ENCODE measurements around the gene CACNA1I.
"Not testable (repeated sequence)": the region's sequence is repeated elsewhere in the genome, so short reads cannot be mapped to it uniquely, and the experiment has no call there.

CACNA1I gene

GRCh38 chr22:39733191-39733590, 162.6 kb downstream of the CACNA1I start:
- Mint-ChIP-seq H3K27ac (no peak overlapping the region), H3K9me3 (no peaks in the 10 kb centered on the region), H3K4me3 (no peak overlapping the region), H3K36me3 (no peaks in the 10 kb centered on the region), H3K27me3 (peaks cover 33% of the 10 kb centered on the region), H3K4me1 (no peaks in the 10 kb centered on the region)
- CTCF ChIA-PET, result interaction anchor here (0.9 kb wide), 1 partner anchor 125 kb away, joined by 3 read pairs; no protein-coding TSS in a partner anchor
- DNase-seq, result no peak

DNA sequence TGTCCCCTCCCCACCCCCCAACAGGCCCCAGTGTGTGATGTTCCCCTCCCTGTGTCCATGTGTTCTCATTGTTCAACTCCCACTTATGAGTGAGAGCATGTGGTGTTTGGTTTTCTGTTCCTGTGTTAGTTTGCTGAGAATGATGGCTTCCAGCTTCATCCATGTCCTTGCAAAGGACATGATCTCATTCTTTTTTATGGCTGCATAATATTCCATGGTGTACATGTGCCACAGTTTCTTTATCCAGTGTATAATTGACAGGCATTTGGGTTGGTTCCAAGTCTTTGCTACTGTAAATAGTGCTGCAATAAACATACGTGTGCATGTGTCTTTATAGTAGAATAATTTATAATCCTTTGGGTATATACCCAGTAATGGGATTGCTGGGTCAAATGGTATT, 163.5 kb downstream of the CACNA1I start:
- H3K9me3 Mint-ChIP-seq, DNase-seq, CTCF ChIA-PET, H3K36me3 Mint-ChIP-seq, H3K4me1 Mint-ChIP-seq, H3K27ac Mint-ChIP-seq, H3K4me3 Mint-ChIP-seq: not testable (repeated sequence)
- H3K27me3 Mint-ChIP-seq, result peaks cover 28% of the 10 kb centered on the region

- Mint-ChIP-seq H3K4me1 (no peaks in the 10 kb centered on the region), H3K27ac (no peak overlapping the region), H3K36me3 (no peaks in the 10 kb centered on the region), H3K4me3 (no peak overlapping the region), H3K27me3 (peaks cover 24% of the 10 kb centered on the region), H3K9me3 (peaks cover 7% of the 10 kb centered on the region)
- DNase-seq, result no peak
- CTCF ChIA-PET, result no interaction called here
Observed at GRCh38 chr22:39734866-39735265, 164.3 kb downstream of the CACNA1I start.

DNA sequence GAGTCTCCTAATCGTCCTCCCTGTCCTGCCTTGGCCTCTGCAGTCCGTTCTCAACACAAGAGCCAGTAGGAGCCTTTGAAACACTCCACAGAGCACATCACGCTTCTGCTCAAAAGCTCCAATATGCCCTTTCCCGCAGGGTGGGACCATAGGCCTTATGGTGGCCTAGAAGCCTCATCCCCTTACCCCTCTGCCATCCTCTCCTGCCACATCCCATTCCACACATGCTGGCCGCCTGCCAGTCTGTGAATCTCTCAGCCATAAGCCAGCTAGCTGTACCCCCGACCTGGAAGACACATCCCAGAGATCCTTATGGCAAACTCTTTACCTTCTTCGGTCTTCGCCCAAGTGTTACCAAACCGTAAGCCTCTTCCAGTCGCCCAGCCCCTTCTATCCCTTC, 165.2 kb downstream of the CACNA1I start:
- Mint-ChIP-seq H3K4me1 (no peaks in the 10 kb centered on the region), H3K36me3 (no peaks in the 10 kb centered on the region), H3K4me3 (no peak overlapping the region), H3K27ac (no peak overlapping the region), H3K27me3 (peaks cover 24% of the 10 kb centered on the region), H3K9me3 (peaks cover 9% of the 10 kb centered on the region)
- no peak for DNase-seq
- CTCF ChIA-PET, result no interaction called here

DNA sequence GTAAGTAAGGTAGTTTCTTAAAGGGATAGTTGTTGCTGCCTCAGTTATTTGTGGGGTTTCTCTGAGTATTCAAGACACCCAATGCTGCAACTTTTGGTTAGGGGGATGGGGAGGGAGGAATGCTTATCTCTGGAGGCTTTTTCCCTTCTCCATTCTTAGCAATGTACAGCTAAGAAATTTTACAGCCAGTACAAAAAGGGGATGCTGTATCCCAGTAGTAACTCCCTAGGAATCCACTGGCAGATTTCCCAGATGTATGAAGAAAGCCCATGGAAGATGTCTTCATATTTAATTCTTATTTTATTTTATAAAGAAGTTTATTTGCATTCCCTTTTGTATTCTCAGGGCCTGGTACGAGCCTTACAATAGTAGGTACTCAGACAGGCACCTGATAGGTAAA, 168.2 kb downstream of the CACNA1I start:
- Mint-ChIP-seq H3K4me3 (no peak overlapping the region), H3K4me1 (no peaks in the 10 kb centered on the region), H3K36me3 (no peaks in the 10 kb centered on the region), H3K27me3 (peaks cover 13% of the 10 kb centered on the region), H3K9me3 (peaks cover 11% of the 10 kb centered on the region), H3K27ac (no peak overlapping the region)
- CTCF ChIA-PET, result no interaction called here
- DNase-seq, result no peak

Data from activated naive CD4-positive, alpha-beta T cell treated with anti-CD3 and anti-CD28 coated beads, Interleukin-2, amount 10 ng/mL, durations not matched to agents 7 days and 5 days (primary cell).